Measurements from ENCODE around the gene SORCS2.

GRCh38 chr4:7530932-7531639 is 338.7 kb downstream of the SORCS2 start:
- TF ChIP-seq CTCF (IDR thresholded peaks at IDR 0.05; ENCODE audit: low read depth, low read length) (no peak), POLR2A (IDR thresholded peaks at IDR 0.05; ENCODE audit: extremely low read depth, insufficient read length) (no peak), MAX (IDR thresholded peaks at IDR 0.05; ENCODE audit: low read depth, low read length) (no peak)
